HEK293T (cell line): ENCODE results near the gene MAEA.

Source experiments
- ARNT ChIP-seq: fragments of 450-650 bp; IDR thresholded peaks from 2 replicates; pipeline ENCODE4 v1.6.1; 2017; ENCODE audit warnings: mild to moderate bottlenecking
- FOXM1 ChIP-seq: fragments of 450-650 bp; IDR thresholded peaks from 2 replicates; pipeline ENCODE4 v1.6.1; 2017; ENCODE audit warnings: mild to moderate bottlenecking, borderline replicate concordance
- SP1 ChIP-seq: fragments of 450-650 bp; IDR thresholded peaks from 2 replicates; pipeline ENCODE4 v1.6.1; 2017
- SUZ12 ChIP-seq: fragments of 450-650 bp; IDR thresholded peaks from 2 replicates; pipeline ENCODE4 v1.6.1; 2016; ENCODE audit warnings: mild to moderate bottlenecking
- ZNF384 ChIP-seq: fragments of 450-650 bp; IDR thresholded peaks from 2 replicates; pipeline ENCODE4 v1.6.1; 2016

DNA sequence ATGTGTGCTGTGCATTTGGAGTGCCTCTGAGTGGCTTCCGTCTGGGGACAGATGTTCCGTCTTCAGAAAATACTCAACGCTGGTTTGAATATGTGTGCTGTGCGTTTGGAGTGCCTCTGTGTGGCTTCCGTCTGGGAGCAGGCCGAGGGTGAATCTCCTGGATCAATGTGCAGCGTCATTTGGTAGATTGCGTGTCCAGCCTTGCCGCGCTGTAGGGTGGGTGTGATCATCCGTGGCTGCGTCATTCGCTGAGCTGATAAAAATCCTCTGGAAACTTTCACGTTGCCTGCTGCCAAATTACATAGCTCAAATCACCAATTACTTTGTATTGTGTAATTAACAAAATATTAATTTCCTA, 69.4 kb downstream of the MAEA start:
- TF ChIP-seq ARNT: no peak
- no peak for TF ChIP-seq FOXM1
- no peak for TF ChIP-seq ZNF384
- TF ChIP-seq SUZ12: no peak
- no peak for TF ChIP-seq SP1
